Fibroblast of pulmonary artery (primary cell): ENCODE measurements around the gene RAB11FIP3.
"Not testable (repeated sequence)": the region's sequence is repeated elsewhere in the genome, so short reads cannot be mapped to it uniquely, and the experiment has no call there.

ENCODE experiments used
- DNase-seq: peaks from one replicate; pipeline ENCODE4 v3.0.0-alpha.2; 2010; ENCODE audit warnings: low read depth
- H3K4me3 ChIP-seq: replicated peaks from 2 replicates; pipeline ENCODE4 v1.5.1; 2011; ENCODE audit warnings: low read depth, mild to moderate bottlenecking, control low read depth, low read length, moderate library complexity
- CTCF ChIP-seq: IDR thresholded peaks from 2 replicates; pipeline ENCODE4 v1.5.1; 2011; ENCODE audit warnings: mild to moderate bottlenecking, control low read depth, low read length, inconsistent platforms; ENCODE audit errors: missing control alignments

The RAB11FIP3 gene

GRCh38 chr16:383326-384051, 42.0 kb upstream of the RAB11FIP3 start:
- H3K4me3 ChIP-seq: peak overlapping the region; percentile 22
- no peak for DNase-seq
- no peak for TF ChIP-seq CTCF

GRCh38 chr16:386641-387156, 38.8 kb upstream of the RAB11FIP3 start:
- TF ChIP-seq CTCF: no peak
- DNase-seq: no peak
- H3K4me3 ChIP-seq: no peak overlapping the region

GRCh38 chr16:387761-388666, 37.4 kb upstream of the RAB11FIP3 start:
- peak; percentile 19 for TF ChIP-seq CTCF
- peak; percentile 54 for DNase-seq
- H3K4me3 ChIP-seq: not testable (repeated sequence)

DNA sequence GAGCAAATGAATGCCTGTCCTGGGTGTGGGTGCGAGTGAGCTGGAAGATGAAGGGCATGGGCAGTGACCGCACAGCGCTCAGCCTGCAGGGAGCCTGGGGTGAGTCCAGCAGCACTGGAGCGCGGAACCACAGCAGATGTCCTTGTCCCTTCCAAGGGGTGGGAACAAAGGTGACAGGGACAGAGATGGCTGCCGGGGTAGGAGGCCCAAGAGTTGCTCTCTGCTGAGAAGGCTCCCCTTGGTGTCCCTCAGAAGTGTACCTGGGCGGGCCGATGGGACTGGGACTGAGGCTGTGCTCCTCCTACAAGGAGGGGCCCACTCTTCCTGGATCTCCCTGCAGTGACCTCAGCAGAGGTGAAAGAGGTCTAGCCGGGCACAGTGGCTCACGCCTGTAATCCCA, 36.1 kb upstream of the RAB11FIP3 start:
- no peak overlapping the region for H3K4me3 ChIP-seq
- no peak for DNase-seq
- TF ChIP-seq CTCF: no peak

DNA sequence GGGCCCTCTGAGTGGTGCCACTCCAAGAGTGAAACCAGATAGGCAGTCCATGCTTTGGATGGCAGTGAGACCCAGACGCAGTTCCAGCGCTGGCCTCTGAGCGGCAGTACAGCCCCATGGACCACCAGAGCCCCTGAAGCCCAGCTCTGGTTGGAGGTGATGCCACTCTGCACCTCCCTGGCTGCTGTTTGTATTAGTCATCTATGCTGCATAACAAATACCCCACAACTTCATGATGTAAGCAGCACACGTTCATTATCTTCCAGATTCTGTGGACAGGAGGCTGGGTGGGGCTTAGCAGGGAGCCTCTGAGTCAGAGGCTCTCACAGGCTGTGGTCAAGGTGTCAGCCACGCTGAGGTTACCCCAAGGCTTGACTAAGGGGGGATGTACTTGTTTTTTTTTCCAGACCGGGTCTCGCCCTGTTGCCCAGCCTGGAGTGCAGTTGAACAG, 33.5 kb upstream of the RAB11FIP3 start:
- peak; percentile 76 for TF ChIP-seq CTCF
- no peak overlapping the region for H3K4me3 ChIP-seq
- DNase-seq: peak; percentile 73

DNA sequence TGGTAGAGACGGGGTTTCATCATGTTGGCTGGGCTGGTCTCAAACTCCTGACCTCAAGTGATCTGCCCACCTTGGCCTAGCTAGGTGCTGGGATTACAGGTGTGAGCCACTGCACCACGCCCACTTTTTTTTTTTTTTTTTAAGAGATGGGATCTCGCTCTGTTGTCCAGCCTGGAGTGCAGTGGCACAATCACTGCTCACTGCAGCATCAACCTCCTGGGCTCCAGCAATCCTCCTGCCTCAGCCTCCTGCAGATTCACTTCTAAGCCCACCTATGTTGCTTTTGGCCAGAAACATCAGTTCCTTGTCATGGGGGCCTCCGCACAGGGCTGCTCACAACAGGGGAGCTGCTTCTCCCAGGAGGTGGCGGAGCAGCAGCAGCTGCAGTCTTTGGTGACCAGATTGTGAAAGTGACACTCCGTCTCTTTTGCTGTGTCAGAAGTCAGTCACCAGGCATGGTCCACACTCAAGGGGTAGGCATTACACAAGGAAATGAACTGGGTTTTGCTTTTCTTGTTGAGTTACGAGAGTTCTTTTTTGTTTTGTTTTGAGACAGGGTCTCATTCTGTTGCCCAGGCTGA, 32.9 kb upstream of the RAB11FIP3 start:
- no peak for DNase-seq
- H3K4me3 ChIP-seq: no peak overlapping the region
- no peak for TF ChIP-seq CTCF
